ENCODE data around the gene HELLS.
"Not testable (repeated sequence)": the region's sequence is repeated elsewhere in the genome, so short reads cannot be mapped to it uniquely, and the experiment has no call there.

GRCh38 chr10:94542282-94542681, 3.3 kb upstream of the HELLS start:
- not testable (repeated sequence) for TF ChIP-seq POLR2A, EP300, CTCF (IDR thresholded peaks at IDR 0.05)

All from ovary (tissue), 3 donors.